ENCODE results near the gene UGT1A10.
A peak's percentile ranks its signal among the peaks of the same experiment; 100 is the strongest.

UGT1A10 gene

DNA sequence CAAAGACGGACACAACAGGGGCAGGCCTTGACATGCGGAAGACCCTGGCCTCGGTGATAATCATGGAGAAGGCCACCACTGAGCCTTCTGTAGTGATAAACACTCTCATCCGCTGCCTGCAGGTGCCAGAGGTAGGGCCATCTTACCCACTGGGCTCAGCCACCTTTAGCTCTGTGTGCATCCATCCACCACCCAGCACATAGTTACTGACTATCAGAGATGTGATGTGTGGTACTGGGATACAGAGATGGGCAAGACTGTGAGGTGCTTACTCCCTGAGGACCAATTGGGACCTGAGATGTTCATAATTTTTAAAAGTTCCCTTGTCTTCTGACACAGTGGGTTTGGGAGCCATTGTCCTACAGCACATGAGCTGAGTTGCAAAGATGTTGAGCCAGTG, 143.5 kb downstream of the UGT1A10 start:
- H3K4me1 Mint-ChIP-seq (ENCODE audit: low read depth) = no peaks in the 10 kb centered on the region
- DNase-seq = no peak

GRCh38 chr2:233780771-233781170, 144.5 kb downstream of the UGT1A10 start:
- H3K27me3 Mint-ChIP-seq = peaks cover 24% of the 10 kb centered on the region
- H3K9me3 Mint-ChIP-seq = peaks cover 9% of the 10 kb centered on the region
- H3K27ac Mint-ChIP-seq = no peak overlapping the region
- no peaks in the 10 kb centered on the region for H3K36me3 Mint-ChIP-seq (ENCODE audit: low read depth)
- H3K4me1 Mint-ChIP-seq (ENCODE audit: low read depth) = no peaks in the 10 kb centered on the region
- no peak overlapping the region for H3K4me3 Mint-ChIP-seq
- no peak for DNase-seq

More for the DNA sequence above, 143.5 kb downstream of the UGT1A10 start:
- Mint-ChIP-seq H3K9me3 (peaks cover 14% of the 10 kb centered on the region), H3K27me3 (peaks cover 25% of the 10 kb centered on the region), H3K27ac (no peak overlapping the region), H3K4me3 (no peak overlapping the region), H3K36me3 (ENCODE audit: low read depth) (no peaks in the 10 kb centered on the region)

DNA sequence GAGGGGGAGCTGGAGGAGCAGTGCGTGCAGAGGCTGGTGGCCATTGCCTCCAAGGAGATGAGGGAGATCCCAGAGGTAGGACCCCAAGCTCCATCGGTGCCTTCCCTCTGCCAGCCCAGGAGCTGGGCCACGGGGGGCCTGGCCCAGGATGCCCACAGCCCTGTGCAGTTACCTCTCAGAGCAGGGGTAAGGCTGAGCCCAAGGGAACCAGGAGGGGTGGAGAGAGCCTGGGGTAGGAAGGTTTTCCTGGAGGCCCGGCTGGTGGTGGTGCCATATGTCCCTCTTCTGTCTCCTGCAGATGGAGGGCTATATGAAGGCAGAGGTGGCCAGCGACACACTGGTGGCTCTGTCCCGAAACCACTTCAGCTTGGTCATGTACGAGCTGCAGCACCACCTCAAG, 153.3 kb downstream of the UGT1A10 start:
- Mint-ChIP-seq H3K9me3 (no peaks in the 10 kb centered on the region), H3K4me1 (ENCODE audit: low read depth) (no peaks in the 10 kb centered on the region), H3K27me3 (peaks cover 4% of the 10 kb centered on the region), H3K4me3 (no peak overlapping the region), H3K36me3 (ENCODE audit: low read depth) (no peaks in the 10 kb centered on the region), H3K27ac (no peak overlapping the region)
- no peak for DNase-seq

DNA sequence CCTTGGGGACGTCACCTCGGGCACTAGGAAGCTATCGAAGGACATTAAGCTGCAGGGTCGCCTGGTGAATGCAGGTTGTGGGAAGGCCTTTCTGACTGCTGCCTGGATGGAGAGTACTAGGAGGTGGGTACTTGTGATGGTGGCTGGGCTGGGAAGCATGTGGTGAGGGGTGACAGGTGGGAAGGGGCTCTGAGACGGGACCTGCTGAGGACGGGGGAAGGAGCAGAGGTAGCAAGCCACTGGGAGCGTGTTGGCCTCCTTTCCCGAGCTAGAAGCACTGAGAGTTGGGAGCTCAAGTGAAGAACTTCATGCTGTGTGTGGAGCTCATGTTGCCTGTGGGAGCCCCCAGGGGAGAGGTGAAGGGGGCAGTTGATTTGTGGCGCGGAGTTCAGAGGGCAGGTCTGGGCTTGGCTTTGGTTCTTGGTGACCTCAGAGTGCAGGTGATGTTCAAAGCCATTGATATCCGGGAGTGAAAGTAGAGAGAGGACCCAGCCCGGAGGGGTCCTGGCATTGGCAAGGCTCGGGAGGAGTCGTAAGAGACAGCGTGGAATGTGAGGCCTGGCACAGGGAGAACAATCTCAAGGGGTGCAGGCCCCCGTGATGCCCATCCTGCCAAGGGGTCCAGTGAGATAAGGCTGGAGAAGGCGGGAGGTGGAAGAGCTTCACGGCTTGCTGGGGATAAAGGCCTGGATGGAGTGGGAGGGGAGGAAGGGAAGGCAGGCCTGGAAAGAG, 155.1 kb downstream of the UGT1A10 start:
- no peak for DNase-seq
- no peak overlapping the region for H3K4me3 Mint-ChIP-seq
- H3K4me1 Mint-ChIP-seq (ENCODE audit: low read depth) = no peaks in the 10 kb centered on the region
- no peaks in the 10 kb centered on the region for H3K9me3 Mint-ChIP-seq
- H3K36me3 Mint-ChIP-seq (ENCODE audit: low read depth) = no peaks in the 10 kb centered on the region
- H3K27ac Mint-ChIP-seq = no peak overlapping the region
- H3K27me3 Mint-ChIP-seq = no peaks in the 10 kb centered on the region

DNA sequence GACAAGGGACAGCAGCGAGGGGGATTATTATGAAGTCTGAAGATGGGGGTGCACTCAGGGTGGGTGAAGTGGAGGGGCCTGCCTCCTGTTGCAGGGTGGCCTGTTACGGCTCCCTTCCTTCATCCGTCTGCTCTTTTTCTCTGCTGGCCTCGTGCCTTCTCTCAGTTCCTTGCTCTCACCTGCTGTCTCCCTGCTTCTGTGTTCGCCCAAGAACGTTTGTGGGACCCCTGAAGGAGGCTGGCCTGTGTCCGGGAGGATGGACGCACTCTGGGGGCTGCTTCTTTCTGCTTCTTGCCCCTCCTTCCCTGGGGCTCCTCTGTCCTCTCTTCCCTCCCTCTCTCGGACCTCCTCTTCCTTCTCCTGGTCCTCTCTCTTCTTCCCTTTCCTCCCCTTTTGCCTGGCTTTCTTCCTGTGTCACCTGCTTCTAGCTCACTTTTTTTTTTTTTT, 155.7 kb downstream of the UGT1A10 start:
- DNase-seq = no peak
- H3K4me1 Mint-ChIP-seq (ENCODE audit: low read depth) = no peaks in the 10 kb centered on the region
- no peaks in the 10 kb centered on the region for H3K36me3 Mint-ChIP-seq (ENCODE audit: low read depth)
- no peak overlapping the region for H3K27ac Mint-ChIP-seq
- no peak overlapping the region for H3K4me3 Mint-ChIP-seq
- H3K27me3 Mint-ChIP-seq = no peaks in the 10 kb centered on the region
- H3K9me3 Mint-ChIP-seq = no peaks in the 10 kb centered on the region

GRCh38 chr2:233792720-233793119, 156.5 kb downstream of the UGT1A10 start:
- no peak for DNase-seq
- Mint-ChIP-seq H3K9me3 (no peaks in the 10 kb centered on the region), H3K27ac (no peak overlapping the region), H3K36me3 (ENCODE audit: low read depth) (no peaks in the 10 kb centered on the region), H3K4me1 (ENCODE audit: low read depth) (no peaks in the 10 kb centered on the region), H3K27me3 (no peaks in the 10 kb centered on the region), H3K4me3 (no peak overlapping the region)

GRCh38 chr2:233793465-233794127, 157.3 kb downstream of the UGT1A10 start:
- Mint-ChIP-seq H3K9me3 (no peaks in the 10 kb centered on the region), H3K27ac (no peak overlapping the region), H3K4me3 (no peak overlapping the region), H3K4me1 (ENCODE audit: low read depth) (no peaks in the 10 kb centered on the region), H3K27me3 (peaks cover 2% of the 10 kb centered on the region), H3K36me3 (ENCODE audit: low read depth) (no peaks in the 10 kb centered on the region)
- DNase-seq = no peak

- Mint-ChIP-seq H3K27ac (no peak overlapping the region), H3K9me3 (no peaks in the 10 kb centered on the region), H3K36me3 (ENCODE audit: low read depth) (no peaks in the 10 kb centered on the region), H3K4me3 (no peak overlapping the region), H3K27me3 (peaks cover 2% of the 10 kb centered on the region), H3K4me1 (ENCODE audit: low read depth) (no peaks in the 10 kb centered on the region)
- peak; percentile 16 for DNase-seq
These were observed 157.9 kb downstream of the UGT1A10 start for GRCh38 chr2:233794128-233794658.

DNA sequence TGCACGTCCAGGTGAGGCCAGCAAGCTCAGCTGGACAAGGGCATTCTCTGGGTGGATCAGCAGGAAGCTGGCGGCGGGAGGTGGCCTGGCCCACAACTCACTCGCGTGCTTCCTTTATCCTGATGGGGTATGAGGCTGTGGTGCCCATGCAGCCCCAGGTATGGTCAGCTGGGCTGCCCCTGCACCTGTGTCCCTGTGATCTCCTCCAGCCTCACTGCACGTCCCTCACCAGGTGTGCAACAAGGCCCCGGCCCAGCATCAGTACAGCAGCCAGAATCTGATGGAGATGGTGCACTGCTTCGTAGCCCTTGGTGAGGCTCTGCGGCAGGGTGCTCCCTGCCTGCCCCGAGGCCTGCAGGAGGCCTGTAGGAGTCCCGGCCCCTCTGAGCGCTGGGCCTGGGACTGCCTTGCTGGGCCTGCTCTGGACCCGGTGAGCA, 159.5 kb downstream of the UGT1A10 start:
- H3K4me3 Mint-ChIP-seq = no peak overlapping the region
- no peaks in the 10 kb centered on the region for H3K36me3 Mint-ChIP-seq (ENCODE audit: low read depth)
- DNase-seq = no peak
- H3K27ac Mint-ChIP-seq = no peak overlapping the region
- peaks cover 2% of the 10 kb centered on the region for H3K27me3 Mint-ChIP-seq
- no peaks in the 10 kb centered on the region for H3K9me3 Mint-ChIP-seq
- no peaks in the 10 kb centered on the region for H3K4me1 Mint-ChIP-seq (ENCODE audit: low read depth)

GRCh38 chr2:233796254-233796653, 160.0 kb downstream of the UGT1A10 start:
- peaks cover 2% of the 10 kb centered on the region for H3K4me1 Mint-ChIP-seq (ENCODE audit: low read depth)
- no peak overlapping the region for H3K4me3 Mint-ChIP-seq
- H3K27ac Mint-ChIP-seq = no peak overlapping the region
- no peaks in the 10 kb centered on the region for H3K36me3 Mint-ChIP-seq (ENCODE audit: low read depth)
- no peaks in the 10 kb centered on the region for H3K9me3 Mint-ChIP-seq
- no peak for DNase-seq
- H3K27me3 Mint-ChIP-seq = peaks cover 2% of the 10 kb centered on the region

GRCh38 chr2:233798335-233799086, 162.3 kb downstream of the UGT1A10 start:
- no peak overlapping the region for H3K27ac Mint-ChIP-seq
- H3K4me3 Mint-ChIP-seq = no peak overlapping the region
- H3K27me3 Mint-ChIP-seq = peaks cover 17% of the 10 kb centered on the region
- no peaks in the 10 kb centered on the region for H3K9me3 Mint-ChIP-seq
- peaks cover 2% of the 10 kb centered on the region for H3K4me1 Mint-ChIP-seq (ENCODE audit: low read depth)
- DNase-seq = peak; percentile 20
- H3K36me3 Mint-ChIP-seq (ENCODE audit: low read depth) = no peaks in the 10 kb centered on the region

DNA sequence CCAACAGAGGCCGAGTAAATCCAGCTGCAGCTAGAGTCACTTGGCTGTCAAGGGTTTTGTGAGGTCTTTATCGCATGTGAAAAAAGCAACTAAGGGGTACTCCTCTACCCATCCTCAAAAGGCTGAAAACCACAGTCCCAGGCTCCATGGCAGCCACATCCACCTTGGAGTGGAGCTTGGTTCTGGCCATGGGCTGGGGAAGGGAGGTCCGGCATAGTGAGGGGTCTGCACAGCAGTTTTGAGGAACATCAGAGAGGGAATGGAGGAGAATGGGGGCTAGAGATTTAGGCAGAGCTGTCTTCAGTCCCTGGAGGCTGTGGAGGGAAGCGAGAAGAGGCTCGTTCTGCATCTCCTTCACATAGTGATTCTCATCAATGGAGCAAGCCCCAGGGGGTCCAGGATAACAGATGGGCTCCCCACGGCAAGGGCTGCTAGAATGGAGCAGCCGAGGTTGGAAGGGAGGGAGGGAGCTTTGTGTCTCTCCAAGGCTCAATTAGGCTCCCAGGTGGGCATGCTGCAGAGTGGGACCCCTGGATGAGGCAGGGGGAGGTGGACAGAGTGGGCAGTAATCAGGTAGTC, 162.9 kb downstream of the UGT1A10 start:
- no peaks in the 10 kb centered on the region for H3K9me3 Mint-ChIP-seq
- no peaks in the 10 kb centered on the region for H3K36me3 Mint-ChIP-seq (ENCODE audit: low read depth)
- H3K4me1 Mint-ChIP-seq (ENCODE audit: low read depth) = peaks cover 2% of the 10 kb centered on the region
- DNase-seq = no peak
- peaks cover 18% of the 10 kb centered on the region for H3K27me3 Mint-ChIP-seq
- H3K27ac Mint-ChIP-seq = no peak overlapping the region
- no peak overlapping the region for H3K4me3 Mint-ChIP-seq

GRCh38 chr2:233799716-233800115, 163.5 kb downstream of the UGT1A10 start:
- Mint-ChIP-seq H3K4me1 (ENCODE audit: low read depth) (peaks cover 2% of the 10 kb centered on the region), H3K4me3 (no peak overlapping the region), H3K27me3 (peaks cover 22% of the 10 kb centered on the region), H3K9me3 (no peaks in the 10 kb centered on the region), H3K36me3 (ENCODE audit: low read depth) (no peaks in the 10 kb centered on the region), H3K27ac (no peak overlapping the region)
- peak; percentile 15 for DNase-seq

DNA sequence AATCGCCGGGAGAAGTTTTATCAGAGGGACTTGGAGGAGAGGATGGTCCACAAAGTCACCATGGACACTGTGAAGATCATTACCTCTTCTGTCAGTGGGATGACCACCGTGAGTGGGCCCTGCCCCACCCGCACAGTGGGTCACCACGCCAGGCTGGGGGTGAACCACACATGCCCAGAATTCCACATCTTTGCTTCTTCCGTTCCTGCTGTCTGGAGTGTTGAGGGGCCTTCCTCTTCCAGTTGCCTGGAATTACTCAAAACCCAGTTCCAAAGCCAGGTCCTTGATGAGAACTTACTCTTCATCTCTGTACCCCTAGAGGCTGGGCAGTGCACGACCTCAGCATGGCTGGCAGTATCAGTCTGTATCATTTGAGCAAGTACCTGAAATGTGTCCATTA, 164.0 kb downstream of the UGT1A10 start:
- no peak for DNase-seq
- no peak overlapping the region for H3K4me3 Mint-ChIP-seq

More for the DNA sequence above, 164.0 kb downstream of the UGT1A10 start:
- H3K27me3 Mint-ChIP-seq = peaks cover 22% of the 10 kb centered on the region
- H3K9me3 Mint-ChIP-seq = no peaks in the 10 kb centered on the region
- H3K4me1 Mint-ChIP-seq (ENCODE audit: low read depth) = peaks cover 2% of the 10 kb centered on the region
- H3K27ac Mint-ChIP-seq = no peak overlapping the region
- H3K36me3 Mint-ChIP-seq (ENCODE audit: low read depth) = no peaks in the 10 kb centered on the region
